OCI-LY7 (cell line): ENCODE results near the gene PSEN1.

Source experiments
- CTCF ChIP-seq: fragments of 200-600 bp; sonication (generic); conservative IDR thresholded peaks from 2 replicates; pipeline ENCODE4 v1.5.1; 2014; ENCODE audit warnings: mild to moderate bottlenecking, antibody characterized with exemption, low read length, moderate library complexity, mixed read lengths
- EZH2phosphoT487 ChIP-seq: fragments of 200-600 bp; sonication (generic); IDR thresholded peaks from 2 replicates; pipeline ENCODE4 v1.6.1; 2018; ENCODE audit warnings: low read depth, borderline replicate concordance, mild to moderate bottlenecking, mixed run types, antibody characterized with exemption, low read length, moderate library complexity, mixed read lengths

DNA sequence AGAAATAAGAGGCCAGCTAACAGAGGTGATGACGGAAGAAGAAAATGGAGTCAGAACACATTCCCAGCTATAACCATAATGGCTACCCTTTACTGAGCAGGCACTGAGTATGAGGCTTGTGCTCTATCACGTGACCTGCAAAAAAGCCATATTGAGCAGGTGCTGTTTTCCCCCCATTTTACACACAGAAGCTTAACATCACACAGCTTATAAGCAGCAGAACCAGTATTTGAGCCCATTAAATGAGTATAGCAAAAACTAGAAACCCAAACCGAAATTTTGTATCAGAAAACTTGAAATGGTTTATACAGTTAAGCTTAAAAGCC lies 129.4 kb downstream of the PSEN1 start:
- no peak for TF ChIP-seq CTCF
- no peak for TF ChIP-seq EZH2phosphoT487
